Stimulated activated CD4-positive, alpha-beta T cell treated with anti-CD3 and anti-CD28 coated beads, Interleukin-4, amount 100 ng/mL, for 1 hour (primary cell): ENCODE results near the gene ATAD3A.
"Not testable (repeated sequence)": the region's sequence is repeated elsewhere in the genome, so short reads cannot be mapped to it uniquely, and the experiment has no call there.

ENCODE experiments used
- DNase-seq: peaks from one replicate; pipeline ENCODE4 v3.0.0-alpha.2; 2020

Gene ATAD3A

DNA sequence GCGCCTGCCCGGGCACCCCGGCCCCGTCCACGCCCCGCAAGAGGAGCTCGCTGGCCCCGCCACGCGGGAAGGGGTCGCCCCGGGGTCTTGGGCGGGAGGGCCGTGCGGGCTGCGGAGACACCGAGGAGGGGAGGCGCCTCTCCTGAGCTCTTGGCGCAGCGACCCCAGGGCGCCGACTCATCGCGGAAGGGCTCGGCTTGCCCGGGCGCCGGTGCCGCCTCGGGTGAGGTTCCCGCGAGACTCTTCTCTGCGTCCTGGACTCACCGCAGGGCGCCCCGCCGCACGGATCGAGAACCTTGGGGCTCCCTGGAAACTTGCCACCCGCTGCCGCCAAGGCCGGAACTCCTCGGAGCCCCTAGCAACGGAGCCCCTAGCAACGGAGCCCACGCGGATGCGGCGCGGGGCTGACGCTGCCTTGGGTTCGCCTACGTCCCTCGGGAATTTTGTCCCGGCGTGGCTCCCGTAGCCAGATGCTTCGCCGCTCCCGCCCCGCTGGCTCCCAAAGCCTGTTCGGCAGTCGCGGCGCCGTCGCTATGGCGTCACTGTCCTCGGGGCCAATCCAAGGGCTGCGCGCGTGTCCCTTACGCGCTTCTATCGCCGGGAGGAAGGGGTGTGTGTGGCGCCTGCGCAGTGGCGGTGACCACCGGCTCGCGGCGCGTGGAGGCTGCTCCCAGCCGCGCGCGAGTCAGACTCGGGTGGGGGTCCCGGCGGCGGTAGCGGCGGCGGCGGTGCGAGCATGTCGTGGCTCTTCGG, at the start of gene ATAD3A:
Gene ATAD3A (plus strand): TSS at position 630 of the 753 bp plus-strand sequence. CDS start 107 bp downstream, at position 737.
- peak; percentile 97 for DNase-seq

DNA sequence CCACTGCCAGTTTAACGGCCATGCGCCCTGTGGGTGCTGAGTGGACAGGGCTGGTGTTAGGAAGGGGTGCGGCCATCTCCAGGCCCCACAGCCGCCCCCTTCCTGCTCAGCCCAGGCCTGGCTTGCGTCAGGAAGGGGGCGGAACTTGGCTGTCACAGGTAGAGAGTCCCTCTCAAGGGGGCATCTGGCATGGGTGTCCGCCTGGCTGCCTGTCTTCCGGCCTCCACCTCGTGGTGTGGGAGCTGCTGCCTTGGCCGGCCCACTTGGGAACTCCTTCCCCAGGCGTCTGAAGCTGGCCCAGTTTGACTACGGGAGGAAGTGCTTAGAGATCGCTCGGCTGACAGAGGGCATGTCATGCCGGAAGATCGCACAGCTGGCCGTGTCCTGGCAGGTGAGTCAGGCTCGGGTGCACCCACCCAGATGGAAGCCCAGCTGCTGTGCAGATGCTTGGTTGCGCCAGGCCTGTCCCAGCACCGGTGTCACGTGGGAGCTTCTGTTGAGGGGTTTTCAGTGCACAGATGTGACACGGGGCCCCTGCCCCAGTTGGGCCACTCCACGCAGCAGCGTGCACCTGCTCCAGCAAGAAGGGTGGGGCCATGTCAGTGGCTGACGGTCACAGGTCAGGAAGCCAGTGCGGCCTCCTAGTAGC, 49.5 kb upstream of the ATAD3A start:
- no peak for DNase-seq

DNA sequence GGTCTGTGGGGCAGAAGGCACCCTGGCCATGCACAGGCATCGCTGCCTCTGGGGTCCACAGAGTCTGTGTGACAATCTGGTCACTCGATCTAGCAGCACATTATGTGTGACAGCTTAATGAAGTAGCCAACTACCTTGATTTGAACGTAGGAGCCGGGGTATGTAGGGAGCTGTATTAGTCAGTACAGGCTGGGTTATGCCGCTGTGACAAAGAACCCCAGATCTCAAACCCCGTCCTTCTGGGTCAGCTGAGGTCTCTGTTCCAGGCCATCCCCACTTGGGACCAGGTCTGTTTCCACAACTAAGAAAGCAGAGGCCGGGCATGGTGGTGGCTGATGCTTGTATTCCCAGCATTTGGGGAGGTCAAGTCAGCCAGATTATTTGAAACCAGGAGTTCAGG, 48.6 kb upstream of the ATAD3A start:
- DNase-seq = no peak

DNA sequence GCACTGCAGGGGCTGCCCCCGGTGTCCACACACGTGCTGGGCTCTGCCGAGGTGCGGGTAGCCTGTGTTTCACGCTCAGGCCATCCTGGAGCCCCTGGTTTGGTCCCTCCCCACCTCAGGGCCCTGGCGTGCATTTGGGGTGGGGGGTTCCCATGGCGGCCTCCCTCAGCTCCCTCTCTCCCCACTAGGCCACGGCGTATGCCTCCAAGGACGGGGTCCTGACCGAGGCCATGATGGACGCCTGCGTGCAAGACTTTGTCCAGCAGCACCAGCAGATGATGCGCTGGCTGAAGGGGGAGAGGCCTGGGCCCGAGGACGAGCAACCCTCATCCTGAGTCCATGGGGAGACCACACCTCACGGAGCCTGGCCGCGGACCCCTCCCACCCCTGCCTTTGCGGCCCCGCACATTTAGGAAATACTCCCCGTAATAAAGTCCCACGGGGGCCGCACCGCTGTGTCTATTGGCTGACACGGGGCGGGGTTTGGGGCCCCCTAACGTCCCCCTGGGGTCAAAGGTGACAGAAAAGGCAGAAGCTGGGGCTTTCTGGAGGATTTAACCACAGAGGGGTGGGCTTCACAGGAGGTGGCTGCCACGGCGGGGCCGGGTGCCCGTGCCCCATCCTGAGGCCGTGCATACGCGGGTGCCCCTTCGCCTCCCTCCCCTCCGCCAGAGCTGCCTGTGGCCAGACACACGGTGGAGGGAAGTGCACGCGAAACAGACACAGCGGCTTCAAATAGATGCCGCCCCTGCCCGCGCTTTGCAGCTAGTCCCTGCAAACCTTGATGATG, 43.6 kb upstream of the ATAD3A start:
- DNase-seq = not testable (repeated sequence)

DNA sequence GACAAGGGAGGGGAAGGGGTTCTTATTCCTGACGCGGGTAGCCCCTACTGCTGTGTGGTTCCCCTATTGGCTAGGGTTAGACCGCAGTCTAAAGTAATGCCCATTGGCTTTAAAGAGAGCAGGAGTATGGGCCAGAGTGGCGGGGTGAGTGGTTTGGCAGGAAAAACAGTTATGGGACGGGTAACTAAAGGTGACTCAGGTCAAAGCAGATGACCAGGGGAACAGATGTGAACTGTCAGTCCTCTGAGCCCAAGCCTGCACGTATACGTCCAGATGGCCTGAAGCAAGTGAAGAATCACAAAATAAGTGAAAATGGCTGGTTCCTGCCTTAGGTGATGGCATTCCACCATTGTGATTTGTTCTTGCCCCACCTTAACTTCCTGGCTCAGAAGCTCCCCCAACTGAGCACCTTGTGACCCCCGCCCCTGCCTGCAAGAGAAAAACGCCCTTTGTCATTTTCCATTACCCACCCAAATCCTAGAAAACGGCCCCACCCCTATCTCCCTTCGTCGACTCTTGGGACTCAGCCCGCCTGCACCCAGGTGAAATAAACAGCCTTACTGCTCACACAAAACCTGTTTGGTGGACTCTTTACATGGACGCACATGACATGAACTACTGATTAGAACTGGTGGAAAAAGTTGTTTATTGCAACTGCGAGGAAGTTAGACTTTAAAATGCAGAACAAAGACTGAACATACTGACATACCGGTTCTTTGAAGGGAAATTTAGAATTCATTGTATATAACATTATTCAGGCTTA, 41.2 kb upstream of the ATAD3A start:
- no peak for DNase-seq

DNA sequence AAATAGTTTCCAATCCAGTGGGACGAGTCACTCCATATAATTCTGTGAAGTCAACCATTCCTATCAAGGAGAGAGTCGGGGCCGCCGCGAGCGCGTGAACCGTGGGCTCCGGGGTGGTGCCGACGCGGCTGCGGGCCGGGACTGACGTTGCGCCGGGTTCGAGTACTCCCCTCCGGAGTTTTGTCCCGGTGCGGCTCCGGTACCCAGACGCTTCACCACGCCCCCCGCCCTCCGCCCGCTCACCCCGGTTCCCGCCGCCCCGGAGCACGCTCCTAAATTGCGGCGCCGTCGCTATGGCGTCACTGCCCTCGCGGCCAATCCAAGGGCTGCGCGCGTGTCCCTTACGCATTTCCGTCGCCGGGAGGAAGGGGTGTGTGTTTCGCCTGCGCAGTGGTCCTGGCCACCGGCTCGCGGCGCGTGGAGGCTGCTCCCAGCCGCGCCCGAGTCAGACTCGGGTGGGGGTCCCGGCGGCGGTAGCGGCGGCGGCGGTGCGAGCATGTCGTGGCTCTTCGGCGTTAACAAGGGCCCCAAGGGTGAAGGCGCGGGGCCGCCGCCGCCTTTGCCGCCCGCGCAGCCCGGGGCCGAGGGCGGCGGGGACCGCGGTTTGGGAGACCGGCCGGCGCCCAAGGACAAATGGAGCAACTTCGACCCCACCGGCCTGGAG, 40.4 kb upstream of the ATAD3A start, which contains the start of gene ATAD3B:
Gene ATAD3B (plus strand): TSS at position 377 of the 664 bp plus-strand sequence. CDS start 120 bp downstream, at position 497.
- peak; percentile 95 for DNase-seq

DNA sequence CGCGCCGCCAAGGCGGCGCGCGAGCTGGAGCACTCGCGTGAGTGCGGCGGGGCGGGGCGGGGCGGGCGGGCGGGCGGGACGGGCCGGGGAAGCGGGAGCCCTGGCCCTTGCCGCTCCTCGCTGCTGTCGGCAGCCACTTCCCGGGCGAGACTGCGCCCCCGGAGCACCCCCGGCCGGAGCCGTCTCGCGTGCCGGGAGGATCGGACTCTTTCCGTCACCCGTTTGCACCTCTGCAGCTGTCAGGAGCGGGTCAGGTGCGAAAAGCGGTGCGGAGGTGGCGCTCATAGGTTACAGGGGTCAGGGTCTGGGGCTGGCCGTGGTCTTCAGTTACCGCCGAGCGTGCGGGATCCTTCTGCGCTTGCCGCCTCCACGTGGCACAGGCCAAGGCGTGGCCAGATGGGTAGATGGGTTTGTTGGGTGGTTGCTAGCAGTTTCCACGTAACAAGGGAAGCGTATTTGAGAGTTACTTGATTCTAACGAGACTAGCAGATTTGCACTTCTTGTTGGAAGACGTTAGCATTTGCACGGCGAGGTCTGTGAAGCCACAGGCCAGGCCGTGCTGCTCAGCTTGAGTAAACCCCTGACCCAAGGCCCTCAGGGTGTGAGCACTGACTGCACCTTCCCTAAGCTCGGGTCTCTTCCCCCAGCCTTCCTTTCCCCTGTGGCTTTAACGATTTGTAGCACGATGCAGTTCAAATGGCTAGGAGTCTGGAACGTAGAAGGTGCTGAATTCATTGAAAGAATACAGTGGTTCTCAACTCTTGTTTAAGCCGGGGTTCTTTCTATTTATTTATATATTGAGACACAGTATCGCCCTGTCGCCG, 39.7 kb upstream of the ATAD3A start:
- DNase-seq = peak; percentile 19

DNA sequence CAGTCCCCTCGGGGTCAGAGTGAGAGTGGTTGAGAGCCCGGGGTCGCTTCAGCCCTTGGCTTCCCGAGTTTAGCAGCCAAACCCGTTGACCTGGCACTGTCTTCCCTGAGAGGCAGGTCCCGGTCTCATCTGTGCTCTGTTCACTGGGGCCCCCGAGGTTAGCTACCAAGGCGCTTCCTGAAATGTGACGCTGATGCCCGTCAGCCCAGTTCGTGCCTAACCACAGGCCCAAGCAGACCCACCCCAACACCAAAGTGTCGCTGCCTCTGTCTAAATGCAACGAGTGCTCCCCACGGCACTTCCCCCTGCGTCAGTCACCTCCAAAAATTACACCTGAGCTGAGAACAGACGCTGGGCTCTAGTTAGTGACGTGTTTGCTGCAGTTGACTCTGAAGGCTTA, 36.0 kb upstream of the ATAD3A start:
- DNase-seq = not testable (repeated sequence)

DNA sequence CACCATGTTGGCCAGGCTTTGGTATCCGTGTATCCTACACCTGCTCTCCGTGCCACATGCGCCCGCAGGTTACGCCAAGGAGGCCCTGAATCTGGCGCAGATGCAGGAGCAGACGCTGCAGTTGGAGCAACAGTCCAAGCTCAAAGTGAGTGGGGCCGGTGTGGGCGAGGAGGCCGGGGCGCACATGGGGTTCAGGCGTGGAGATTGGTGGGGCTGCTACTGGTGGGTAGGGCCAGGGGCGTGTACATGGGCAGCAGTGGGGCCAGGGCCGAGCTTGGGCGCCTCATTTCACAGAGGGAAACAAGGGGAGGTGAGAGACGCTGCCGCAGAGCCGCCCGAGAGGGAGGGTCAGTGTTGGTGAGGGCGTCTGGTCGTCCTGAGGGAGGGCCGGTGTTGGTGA, 34.8 kb upstream of the ATAD3A start:
- DNase-seq = no peak

DNA sequence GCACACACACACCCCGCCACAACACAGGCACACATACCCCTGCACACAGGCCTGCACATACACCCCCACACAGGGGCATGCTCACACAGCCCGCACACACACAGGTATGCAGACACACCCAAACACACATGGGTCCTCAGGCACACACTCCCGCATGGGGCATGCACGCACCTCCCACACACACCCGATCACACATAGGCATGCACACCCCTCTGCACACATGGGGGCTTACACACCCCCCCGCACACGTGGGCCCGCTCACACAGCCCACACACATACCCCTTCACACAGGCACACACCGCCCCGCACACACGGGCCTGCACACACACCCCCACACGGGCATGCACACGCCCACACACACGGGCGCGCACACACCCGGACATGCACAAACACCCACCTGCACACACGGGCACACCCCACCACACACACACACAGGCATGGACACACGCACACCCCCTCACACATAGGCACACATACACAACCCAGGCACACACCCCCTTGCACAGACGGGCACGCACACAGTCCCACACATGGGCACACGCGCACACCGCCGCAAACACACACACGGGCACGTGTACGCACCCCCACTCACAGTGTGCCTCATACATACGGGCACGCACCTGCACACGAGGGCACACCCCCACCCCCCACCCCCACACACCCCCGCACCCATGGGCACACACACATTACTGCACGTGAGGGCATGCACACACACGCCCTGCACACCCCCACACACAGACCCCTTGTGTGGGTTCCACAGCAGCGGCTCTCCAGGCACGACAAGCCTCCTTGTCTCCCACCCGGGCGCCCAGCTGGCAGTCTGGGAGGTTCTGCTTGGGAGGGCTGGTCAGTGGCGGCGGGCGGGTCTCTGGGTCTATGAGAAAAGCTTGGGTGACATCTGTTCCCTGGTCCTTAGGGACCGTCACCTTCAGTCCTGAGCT, 32.1 kb upstream of the ATAD3A start:
- no peak for DNase-seq

DNA sequence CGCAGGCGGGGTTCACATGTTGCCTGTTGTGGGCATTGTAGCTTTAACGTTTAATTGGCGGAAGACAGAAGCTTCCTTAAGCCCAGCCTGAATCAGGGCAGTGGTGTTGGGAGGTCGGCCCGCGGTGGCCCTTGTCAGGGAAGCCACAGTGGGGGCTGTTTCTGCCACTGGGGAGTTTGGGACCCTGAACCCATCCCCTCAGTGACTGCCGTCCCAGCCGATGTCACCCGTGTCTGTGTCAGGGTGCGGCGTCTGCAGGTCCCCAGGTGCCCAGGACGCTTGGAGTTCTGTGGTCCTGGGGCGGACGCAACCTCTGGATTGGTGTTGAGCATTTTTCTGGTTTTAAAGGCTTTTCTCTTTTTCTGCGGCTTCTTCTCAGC, 31.5 kb upstream of the ATAD3A start:
- DNase-seq = not testable (repeated sequence)

DNA sequence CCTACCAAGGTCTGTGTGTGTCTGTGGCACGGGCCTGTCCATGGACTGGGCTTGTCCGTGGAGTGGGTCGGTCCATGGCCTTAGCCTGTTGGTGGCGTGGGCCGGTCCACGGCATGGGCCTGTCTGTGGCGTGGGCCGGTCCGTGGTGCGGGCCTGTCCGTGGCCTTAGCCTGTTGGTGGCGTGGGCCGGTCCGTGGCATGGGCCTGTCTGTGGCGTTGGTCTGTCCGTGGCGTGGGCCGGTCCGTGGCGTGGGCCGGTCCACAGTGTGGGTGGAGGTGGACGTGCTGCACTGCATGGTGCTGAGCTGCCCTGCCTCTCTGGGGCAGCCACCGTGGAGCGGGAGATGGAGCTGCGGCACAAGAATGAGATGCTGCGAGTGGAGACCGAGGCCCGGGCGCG, 30.2 kb upstream of the ATAD3A start:
- not testable (repeated sequence) for DNase-seq

DNA sequence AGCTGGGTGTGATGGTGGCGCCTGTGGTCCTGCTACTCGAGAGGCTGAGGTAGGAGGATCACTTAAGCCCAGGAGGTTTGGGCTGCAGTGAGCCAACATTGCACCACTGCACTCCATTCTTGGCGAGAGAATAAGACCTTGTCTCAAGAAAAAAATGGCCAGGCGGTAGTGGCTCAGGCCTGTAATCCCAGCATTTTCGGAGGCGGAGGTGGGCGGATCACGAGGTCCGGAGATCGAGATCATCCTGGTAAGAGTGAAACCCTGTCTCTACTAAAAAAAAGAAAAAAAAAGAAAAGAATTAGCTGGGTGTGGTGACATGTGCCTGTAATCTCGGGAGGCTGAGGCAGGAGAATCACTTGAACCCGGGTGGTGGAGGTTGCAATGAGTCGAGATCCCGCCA, 29.1 kb upstream of the ATAD3A start:
- DNase-seq = no peak

DNA sequence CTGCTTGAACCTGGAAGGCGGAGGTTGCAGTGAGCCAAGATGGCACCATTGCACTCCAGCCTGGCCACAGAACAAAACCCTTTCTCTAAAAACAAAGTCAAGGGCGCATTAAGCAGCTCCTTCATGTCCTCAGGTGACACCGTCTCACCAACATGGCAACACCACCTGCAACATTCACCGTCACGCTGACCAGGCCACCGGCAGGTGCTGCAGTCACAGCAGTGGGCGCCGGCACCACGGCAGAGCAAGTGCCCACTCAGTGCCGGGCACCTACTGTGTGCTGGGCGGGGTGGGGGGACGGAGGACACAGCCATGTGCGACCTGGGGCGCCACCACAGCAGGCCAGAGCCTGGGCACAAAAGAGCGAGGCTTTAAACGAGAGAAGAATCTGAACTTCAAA, 28.2 kb upstream of the ATAD3A start:
- DNase-seq = no peak

DNA sequence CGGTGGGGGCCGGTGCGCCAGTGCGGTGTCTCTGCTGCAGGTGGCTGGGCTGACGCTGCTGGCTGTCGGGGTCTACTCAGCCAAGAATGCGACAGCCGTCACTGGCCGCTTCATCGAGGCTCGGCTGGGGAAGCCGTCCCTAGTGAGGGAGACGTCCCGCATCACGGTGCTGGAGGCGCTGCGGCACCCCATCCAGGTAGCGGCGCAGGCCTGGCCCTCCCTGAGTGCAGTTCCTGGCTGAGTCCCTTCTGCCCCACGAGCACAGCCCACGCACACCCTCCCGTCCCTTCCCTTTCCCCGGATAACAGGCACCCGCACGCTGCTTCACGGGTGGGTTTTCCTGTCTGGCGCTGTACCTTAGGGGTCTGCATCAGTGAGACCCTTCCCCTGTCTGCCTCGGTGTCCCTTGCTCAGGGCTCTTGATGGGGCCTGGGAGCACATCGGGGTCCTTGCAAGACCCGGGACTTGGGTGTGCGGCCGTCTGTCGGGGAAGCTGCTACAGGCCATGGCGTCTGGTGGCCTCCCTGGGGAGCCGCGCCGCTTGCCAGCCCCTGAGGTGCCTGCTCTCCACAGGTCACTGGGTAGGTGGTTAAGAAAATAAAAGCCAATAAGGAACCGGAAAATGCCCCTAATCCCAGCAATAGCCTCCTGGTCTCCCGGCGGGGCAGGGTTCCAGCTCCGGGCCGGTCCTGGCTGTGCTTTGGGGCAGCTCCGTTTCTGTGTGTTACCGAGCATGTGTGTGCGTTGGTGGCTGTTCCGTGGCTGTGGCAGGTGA, 26.8 kb upstream of the ATAD3A start:
- DNase-seq = not testable (repeated sequence)

DNA sequence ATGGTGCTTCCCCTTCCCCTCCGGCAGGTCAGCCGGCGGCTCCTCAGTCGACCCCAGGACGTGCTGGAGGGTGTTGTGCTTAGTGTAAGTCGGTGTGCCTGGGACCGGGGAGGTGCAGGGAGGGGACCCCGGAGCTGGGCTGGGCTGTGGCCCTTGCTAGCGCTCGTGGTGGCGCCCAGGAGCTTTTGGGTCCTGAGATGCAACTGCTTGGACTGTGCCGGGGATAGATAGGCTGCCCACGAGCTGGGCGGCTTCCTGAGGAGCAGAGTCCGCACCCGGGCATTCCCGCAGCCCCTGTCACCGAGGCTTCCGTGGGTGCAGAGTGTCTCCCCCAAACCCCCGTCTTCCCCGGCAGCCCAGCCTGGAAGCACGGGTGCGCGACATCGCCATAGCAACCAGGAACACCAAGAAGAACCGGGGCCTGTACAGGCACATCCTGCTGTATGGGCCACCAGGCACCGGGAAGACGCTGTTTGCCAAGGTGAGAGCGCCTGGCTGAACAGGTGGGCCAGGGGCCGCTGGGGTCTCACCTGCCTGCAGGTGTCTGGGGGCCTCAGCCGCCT, 26.1 kb upstream of the ATAD3A start:
- not testable (repeated sequence) for DNase-seq

DNA sequence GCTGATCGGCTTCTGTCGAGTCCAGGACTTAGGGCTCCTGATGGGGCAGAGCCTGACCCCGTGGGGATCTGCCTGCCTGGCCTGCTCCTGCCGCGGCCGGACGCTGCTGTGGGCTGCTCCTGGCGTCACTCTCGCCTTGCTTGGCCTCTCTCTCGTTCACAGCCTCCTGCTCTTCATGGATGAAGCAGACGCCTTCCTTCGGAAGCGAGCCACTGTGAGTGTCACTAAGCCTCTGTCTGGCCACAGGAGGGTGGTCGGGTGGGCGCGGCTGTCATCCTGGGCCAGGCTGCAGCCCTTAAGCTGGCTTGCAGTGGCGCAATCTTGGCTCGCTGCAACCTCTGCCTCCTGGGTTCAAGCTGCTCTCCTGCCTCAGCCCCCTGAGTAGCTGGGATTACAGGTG, 24.3 kb upstream of the ATAD3A start:
- no peak for DNase-seq

DNA sequence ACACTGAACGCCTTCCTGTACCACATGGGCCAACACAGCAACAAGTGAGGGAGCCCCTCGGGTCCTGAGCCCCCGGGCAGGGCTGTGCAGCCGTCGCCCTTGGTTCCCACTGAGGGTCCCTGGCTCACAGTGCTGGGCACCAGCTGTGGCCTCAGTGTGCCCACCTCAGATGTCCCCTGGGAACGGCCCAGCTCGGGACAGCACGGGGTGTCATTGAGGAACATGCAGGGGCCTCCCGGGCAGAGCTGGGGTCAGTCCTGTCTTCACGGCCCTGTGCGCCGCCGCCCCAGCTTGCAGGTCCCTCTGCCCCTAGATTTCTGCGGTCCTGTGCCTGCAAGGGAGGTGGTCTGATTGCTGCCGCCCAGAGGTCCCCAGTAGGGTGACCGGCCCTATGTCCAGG, 22.7 kb upstream of the ATAD3A start:
- no peak for DNase-seq

DNA sequence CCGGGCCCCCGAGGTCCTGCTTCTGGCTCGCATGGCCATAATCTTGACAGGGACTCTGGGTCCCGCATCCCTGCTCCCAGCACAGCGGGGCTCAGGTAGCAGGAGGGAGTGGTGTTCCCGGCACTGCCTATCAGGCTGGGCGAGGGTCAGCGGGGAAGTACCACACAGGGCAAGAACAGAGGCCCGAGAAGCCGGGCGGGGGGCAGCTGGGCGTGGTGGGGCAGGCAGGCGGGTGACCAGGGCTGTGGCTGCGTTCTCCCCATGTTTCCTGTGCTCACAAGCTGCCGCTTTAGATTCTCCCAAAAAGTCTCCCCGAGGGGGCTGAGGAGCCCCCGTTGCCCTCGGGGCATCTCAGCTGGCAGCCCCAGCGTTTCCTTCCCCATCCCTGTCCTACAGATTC, 22.1 kb upstream of the ATAD3A start:
- no peak for DNase-seq
